ENCODE measurements around the gene PRSS50.
"Not testable (repeated sequence)": the region's sequence is repeated elsewhere in the genome, so short reads cannot be mapped to it uniquely, and the experiment has no call there.

Gene PRSS50

DNA sequence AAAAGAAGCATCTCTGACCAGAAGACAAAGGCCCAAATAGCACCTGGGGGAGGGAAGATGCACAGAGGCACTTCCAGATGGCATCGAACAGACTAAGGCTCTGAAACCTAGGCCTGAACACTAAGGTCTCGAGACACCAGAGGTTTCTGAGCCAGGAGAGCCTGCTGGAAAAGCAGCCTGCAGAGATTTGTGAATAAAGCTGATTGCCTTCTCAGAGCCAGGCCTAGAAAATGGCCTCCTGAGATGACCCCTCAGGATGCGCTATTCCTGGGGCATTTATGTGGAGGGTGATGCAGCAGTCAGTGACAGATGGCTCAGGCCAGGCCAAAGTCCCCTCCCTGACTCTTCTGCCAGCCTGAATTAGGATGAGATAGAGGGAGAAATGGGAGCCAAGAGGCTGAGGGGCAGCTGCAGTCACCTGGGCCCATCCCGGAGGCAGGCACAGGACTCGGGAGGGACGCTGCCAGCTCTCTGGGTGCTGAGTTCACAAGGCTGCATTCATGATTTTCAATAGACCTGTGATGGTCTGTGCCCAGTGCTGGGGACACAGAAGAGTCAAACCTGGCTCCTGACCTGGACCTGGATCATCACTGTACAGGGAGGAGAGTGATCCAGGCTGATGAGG lies 6.9 kb downstream of the PRSS50 start:
- Histone ChIP-seq H3K4me1 (ENCODE audit: control insufficient read depth, insufficient read depth, low read length) (no peaks in the 10 kb centered on the region), H3K4me3 (ENCODE audit: low read length) (no peak overlapping the region), H3K27ac (ENCODE audit: low read depth, low read length) (no peak overlapping the region), H3K9ac (ENCODE audit: low read length) (no peak overlapping the region), H3K36me3 (ENCODE audit: control insufficient read depth, insufficient read depth, low read length) (no peaks in the 10 kb centered on the region), H3K27me3 (ENCODE audit: control insufficient read depth, insufficient read depth, low read length) (no peaks in the 10 kb centered on the region)

DNA sequence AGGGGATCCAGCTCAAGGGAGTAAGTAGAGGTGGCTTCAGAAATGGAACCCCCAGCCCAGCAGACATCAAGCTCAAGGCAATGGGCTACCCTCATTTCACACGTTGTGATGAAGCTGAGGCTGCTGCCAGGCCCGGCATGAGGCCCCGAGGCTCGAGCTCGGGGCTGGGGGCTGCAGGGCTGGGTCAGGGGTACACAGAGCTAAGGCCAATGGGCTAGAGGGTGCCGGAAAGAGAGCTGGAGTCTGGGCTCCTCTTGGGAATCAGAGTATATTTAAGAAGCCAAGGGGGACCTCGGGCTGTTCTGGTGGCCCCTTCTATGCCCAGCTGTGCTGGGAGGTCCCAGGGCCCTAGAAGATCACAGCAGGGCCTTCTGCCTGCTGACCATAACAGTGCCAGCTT lies 7.4 kb downstream of the PRSS50 start:
- Histone ChIP-seq H3K27me3 (ENCODE audit: control insufficient read depth, insufficient read depth, low read length) (no peaks in the 10 kb centered on the region), H3K27ac (ENCODE audit: low read depth, low read length) (no peak overlapping the region), H3K4me1 (ENCODE audit: control insufficient read depth, insufficient read depth, low read length) (no peaks in the 10 kb centered on the region), H3K4me3 (ENCODE audit: low read length) (no peak overlapping the region), H3K36me3 (ENCODE audit: control insufficient read depth, insufficient read depth, low read length) (no peaks in the 10 kb centered on the region), H3K9ac (ENCODE audit: low read length) (no peak overlapping the region)

DNA sequence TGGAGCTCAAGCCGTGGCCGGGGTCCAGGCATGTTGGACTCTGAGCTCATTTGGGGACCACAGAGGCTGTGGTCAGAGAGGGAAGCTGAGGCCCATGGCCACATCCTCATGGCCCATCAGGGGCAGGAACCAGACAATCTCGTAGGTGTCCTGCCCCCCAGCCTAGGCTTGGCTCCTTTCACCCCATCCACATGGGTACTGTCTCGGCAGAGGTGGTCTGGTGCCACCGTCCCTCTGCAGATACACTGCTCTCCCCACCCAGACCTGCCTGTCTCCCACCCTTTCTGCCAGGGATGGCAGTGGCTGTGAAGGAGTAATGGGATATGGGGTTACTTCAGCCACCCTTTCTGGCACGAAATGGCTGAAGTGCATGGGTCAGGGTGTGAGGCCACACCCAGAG lies 7.9 kb downstream of the PRSS50 start:
- no peak overlapping the region for H3K27ac ChIP-seq (ENCODE audit: low read depth, low read length)
- H3K4me1 ChIP-seq (ENCODE audit: control insufficient read depth, insufficient read depth, low read length) = no peaks in the 10 kb centered on the region
- no peaks in the 10 kb centered on the region for H3K36me3 ChIP-seq (ENCODE audit: control insufficient read depth, insufficient read depth, low read length)
- H3K27me3 ChIP-seq (ENCODE audit: control insufficient read depth, insufficient read depth, low read length) = no peaks in the 10 kb centered on the region
- H3K9ac ChIP-seq (ENCODE audit: low read length) = no peak overlapping the region
- no peak overlapping the region for H3K4me3 ChIP-seq (ENCODE audit: low read length)

DNA sequence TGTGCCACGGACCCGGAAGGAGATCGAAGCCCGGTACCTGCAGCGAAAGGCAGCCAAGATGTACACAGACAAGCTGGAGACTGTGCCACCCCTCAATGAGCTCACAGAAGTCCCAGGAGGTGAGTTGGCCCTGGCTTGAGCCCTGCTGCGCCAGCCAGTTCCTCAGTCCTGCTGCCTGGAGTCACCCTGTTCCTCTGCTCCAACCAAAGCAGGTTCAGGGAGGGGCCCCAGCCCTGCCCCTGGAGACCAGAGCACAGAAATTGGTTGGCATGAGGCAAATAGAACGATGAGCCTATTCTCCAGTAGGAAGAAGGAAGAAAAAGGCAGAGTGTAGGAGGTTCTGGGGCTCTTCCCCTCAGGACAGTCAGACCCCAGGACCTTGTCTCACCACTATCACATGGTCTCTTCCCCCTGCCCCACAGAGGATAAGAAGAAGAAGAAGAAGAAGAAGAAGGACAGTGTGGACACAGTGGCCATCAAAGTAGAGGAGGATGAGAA lies 8.5 kb downstream of the PRSS50 start:
- no peak overlapping the region for H3K4me3 ChIP-seq (ENCODE audit: low read length)
- no peaks in the 10 kb centered on the region for H3K36me3 ChIP-seq (ENCODE audit: control insufficient read depth, insufficient read depth, low read length)
- H3K27ac ChIP-seq (ENCODE audit: low read depth, low read length) = no peak overlapping the region
- no peaks in the 10 kb centered on the region for H3K27me3 ChIP-seq (ENCODE audit: control insufficient read depth, insufficient read depth, low read length)
- no peak overlapping the region for H3K9ac ChIP-seq (ENCODE audit: low read length)
- H3K4me1 ChIP-seq (ENCODE audit: control insufficient read depth, insufficient read depth, low read length) = no peaks in the 10 kb centered on the region

DNA sequence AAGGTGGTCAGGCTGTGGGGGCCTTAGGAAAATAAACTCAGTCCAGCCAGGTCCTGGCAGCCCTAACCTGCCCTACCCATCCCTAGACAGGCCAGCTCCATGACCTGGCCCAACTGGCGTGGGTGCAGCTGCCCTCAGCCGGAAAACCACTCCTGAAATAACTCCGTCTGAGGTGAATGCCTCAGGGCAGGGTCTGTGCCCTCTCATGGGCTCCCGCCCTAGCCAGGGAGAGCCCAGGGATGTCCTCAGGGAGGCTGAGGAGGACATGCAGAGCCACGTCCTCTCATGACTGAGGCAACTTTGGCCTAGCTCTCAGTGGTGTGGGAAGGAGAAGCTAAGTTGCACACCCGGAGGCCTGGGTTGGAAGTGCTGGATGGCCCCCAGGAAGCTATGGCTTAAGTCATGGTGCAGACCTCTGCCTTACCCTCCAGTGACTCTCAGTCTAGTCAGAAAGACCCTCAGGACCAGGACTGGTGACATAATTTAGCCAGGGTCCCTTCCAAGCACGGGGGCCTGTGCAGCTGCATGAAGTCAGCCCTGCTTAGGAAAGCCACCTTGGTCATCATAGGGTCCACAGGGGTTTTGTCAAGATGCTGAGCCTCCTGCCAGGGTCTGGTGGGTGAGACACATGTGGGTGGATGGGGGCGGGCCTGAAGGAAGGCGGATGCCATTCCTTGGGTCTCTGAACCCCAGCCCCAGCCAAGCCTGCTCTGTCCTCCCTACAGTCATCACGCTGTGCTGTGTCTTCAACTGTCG lies 9.1 kb downstream of the PRSS50 start:
- H3K9ac ChIP-seq (ENCODE audit: low read length) = no peak overlapping the region
- H3K27me3 ChIP-seq (ENCODE audit: control insufficient read depth, insufficient read depth, low read length) = no peaks in the 10 kb centered on the region
- H3K36me3 ChIP-seq (ENCODE audit: control insufficient read depth, insufficient read depth, low read length) = no peaks in the 10 kb centered on the region
- no peaks in the 10 kb centered on the region for H3K4me1 ChIP-seq (ENCODE audit: control insufficient read depth, insufficient read depth, low read length)
- H3K4me3 ChIP-seq (ENCODE audit: low read length) = no peak overlapping the region
- no peak overlapping the region for H3K27ac ChIP-seq (ENCODE audit: low read depth, low read length)

DNA sequence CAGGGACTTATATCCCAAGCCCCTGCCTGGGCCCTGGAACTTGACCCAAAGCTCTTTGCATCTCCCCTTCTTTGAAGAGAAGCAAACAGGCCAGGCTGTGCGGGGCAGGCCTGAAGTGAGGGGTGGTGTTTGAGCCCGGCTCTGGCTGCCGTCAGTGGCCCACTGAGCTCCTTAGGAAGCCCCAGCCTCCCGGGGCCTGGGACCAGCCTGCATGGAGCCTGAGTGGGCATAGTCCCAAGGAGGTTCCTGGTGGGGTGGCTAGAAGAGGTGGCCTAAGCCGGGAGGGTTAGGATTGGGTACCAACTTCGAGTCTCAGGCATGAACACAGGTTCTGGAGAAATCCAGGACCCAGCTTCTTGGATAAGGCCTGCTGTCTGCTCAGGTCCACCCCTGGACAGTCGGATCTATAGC lies 10.1 kb downstream of the PRSS50 start:
- H3K27me3 ChIP-seq (ENCODE audit: control insufficient read depth, insufficient read depth, low read length) = no peaks in the 10 kb centered on the region
- H3K4me3 ChIP-seq (ENCODE audit: low read length) = no peak overlapping the region
- H3K9ac ChIP-seq (ENCODE audit: low read length) = no peak overlapping the region
- no peaks in the 10 kb centered on the region for H3K36me3 ChIP-seq (ENCODE audit: control insufficient read depth, insufficient read depth, low read length)
- no peak overlapping the region for H3K27ac ChIP-seq (ENCODE audit: low read depth, low read length)
- H3K4me1 ChIP-seq (ENCODE audit: control insufficient read depth, insufficient read depth, low read length) = no peaks in the 10 kb centered on the region

DNA sequence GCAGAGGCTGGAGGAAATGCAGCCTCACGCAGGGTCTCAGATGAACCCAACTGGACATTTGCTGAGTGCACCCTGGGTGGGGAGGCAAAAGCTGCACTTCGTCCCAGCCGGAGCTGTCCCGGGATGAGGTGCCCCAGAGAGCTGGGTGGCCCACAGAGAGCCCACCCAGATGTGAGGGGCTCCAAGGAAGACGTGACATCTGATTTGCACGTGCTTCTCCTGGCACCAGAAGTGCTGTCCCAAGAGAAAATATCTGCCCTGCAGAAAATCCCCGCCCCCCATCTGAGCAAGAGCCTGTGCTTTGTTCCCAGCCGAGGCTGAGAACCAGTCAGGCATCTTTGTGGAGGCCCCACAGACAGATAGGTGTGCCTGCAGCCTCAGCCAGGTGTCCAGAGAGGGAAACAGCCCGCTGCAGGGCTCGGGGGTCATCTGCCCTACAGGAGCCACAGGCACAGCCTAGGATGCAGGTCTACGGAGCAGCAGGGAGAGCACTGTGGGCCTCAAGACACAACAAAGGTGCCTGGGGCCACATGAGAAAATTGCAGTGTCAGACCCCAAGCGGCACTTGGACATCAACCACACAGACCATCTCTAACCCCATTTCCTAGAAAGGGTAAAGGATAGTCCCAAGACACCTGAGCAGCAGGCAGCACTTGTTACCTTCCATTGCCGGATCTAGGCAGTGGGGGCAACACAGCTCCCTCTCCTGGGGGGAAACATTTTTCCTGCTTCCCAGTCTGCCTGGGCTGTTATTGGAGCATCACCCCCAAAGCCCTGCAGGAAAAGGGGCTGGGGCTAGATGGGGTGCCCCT lies 10.7 kb downstream of the PRSS50 start:
- Histone ChIP-seq H3K4me3 (ENCODE audit: low read length) (no peak overlapping the region), H3K27ac (ENCODE audit: low read depth, low read length) (no peak overlapping the region), H3K4me1 (ENCODE audit: control insufficient read depth, insufficient read depth, low read length) (no peaks in the 10 kb centered on the region), H3K27me3 (ENCODE audit: control insufficient read depth, insufficient read depth, low read length) (peaks cover 4% of the 10 kb centered on the region), H3K36me3 (ENCODE audit: control insufficient read depth, insufficient read depth, low read length) (no peaks in the 10 kb centered on the region), H3K9ac (ENCODE audit: low read length) (no peak overlapping the region)

DNA sequence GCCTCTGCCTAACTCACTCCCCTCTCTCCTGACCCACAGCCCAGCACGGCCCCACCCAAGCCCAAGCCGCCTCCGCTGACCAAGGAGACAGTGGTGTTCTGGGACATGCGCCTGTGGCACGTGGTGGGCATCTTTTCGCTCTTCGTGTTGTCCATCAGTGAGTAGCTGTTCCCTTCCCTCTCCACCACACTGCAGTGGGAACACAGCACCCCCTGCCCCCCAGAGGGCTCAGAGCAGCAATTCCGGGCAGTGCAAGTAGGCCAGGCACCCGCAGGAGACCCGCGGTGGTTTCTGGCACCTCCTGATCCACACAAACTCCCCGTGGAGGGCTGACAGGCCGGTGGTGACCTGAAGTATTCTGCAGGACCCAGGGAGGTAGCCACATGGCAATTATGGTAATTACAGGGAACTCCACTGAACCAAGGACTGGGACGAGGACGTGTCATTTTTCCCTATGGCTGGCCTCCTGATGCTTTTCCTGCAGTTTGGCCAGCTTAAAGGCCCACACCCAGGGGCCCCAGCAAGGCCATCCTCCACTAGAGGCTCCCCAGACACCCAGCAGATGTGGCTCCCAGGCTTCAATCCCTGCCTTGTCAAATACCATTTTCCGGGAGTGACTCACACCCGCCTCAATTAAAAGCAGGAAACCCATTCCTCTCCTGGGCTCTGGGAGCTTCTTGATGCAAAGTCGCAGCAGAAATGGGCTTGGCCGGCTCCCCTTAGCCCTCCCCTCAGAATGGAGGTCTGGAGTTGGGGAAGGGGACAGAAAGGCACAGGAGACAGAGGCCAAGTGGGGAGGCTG lies 11.7 kb downstream of the PRSS50 start:
- Histone ChIP-seq H3K4me1 (ENCODE audit: control insufficient read depth, insufficient read depth, low read length) (peaks cover 5% of the 10 kb centered on the region), H3K4me3 (ENCODE audit: low read length) (no peak overlapping the region), H3K27me3 (ENCODE audit: control insufficient read depth, insufficient read depth, low read length) (peaks cover 10% of the 10 kb centered on the region), H3K27ac (ENCODE audit: low read depth, low read length) (no peak overlapping the region), H3K36me3 (ENCODE audit: control insufficient read depth, insufficient read depth, low read length) (no peaks in the 10 kb centered on the region), H3K9ac (ENCODE audit: low read length) (no peak overlapping the region)

DNA sequence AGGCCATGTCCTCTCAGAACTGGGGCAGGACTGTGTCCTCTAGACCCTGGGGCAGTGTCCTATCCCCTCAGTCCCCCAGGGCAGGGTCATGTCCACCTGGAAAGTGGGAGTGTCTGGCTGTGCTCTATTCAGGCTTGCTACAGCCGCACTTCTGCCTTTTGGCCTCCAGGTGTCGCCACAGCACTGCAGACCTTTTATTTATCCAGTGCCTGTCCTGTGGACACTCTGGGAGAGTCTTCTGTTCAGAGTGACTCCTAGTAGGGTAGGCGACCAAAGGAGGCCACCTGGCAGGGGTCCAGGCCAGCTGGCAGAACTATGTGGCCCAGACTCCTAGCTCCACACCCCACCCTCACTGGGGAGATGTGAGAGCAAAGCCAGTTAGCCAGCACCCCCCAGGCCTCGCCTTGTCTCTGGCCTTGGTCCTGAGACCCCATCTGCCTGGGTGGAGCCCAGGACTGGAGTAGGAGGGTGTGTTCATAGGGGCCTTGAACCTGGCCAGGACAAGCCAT lies 12.6 kb downstream of the PRSS50 start:
- H3K9ac ChIP-seq (ENCODE audit: low read length) = no peak overlapping the region
- peaks cover 13% of the 10 kb centered on the region for H3K27me3 ChIP-seq (ENCODE audit: control insufficient read depth, insufficient read depth, low read length)
- no peaks in the 10 kb centered on the region for H3K36me3 ChIP-seq (ENCODE audit: control insufficient read depth, insufficient read depth, low read length)

DNA sequence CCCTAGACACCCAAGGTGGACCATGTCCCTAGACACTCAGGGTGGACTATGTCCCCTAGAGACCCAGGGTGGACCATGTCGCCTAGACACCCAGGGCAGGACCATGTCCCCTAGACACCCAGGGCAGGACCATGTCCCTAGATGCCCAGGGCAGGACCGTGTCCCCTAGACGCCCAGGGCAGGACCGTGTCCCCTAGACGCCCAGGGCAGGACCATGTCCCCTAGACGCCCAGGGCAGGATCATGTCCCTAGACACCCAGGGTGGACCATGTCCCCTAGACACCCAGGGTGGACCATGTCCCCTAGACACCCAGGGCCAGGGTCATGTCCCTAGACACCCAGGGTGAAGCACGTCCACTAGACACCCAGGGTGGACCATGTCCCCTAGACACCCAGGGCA lies 13.3 kb downstream of the PRSS50 start:
- H3K9ac ChIP-seq (ENCODE audit: low read length); H3K4me1 ChIP-seq (ENCODE audit: control insufficient read depth, insufficient read depth, low read length); H3K27ac ChIP-seq (ENCODE audit: low read depth, low read length); H3K36me3 ChIP-seq (ENCODE audit: control insufficient read depth, insufficient read depth, low read length); H3K4me3 ChIP-seq (ENCODE audit: low read length): not testable (repeated sequence)
- H3K27me3 ChIP-seq (ENCODE audit: control insufficient read depth, insufficient read depth, low read length) = peaks cover 13% of the 10 kb centered on the region

More for the DNA sequence above, 12.6 kb downstream of the PRSS50 start:
- H3K4me3 ChIP-seq (ENCODE audit: low read length) = no peak overlapping the region
- H3K27ac ChIP-seq (ENCODE audit: low read depth, low read length) = no peak overlapping the region
- peaks cover 5% of the 10 kb centered on the region for H3K4me1 ChIP-seq (ENCODE audit: control insufficient read depth, insufficient read depth, low read length)

DNA sequence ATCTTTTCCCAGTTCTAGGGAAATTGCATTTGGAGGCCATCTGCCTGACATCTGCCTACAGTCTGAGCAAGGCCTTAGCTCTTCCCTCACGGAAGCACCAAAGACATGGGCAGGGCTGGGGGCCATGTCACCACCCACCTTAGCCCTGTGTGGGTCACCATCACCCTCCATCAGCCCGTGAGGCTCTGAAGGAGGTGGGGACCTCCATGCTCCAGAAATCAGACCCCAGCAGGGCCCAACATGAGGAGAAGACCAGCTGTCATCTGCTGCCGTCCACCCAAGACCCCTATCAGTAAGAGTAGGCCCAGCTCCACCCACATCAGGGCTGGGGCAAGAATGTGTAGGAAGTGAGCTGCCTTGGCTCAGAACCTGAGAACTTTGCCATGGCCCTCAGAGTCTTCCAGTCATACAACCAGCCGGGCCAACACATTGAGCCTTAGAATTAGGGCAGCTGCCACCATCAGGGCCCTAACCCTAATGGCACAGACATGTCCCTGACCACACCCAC lies 14.6 kb downstream of the PRSS50 start:
- Histone ChIP-seq H3K4me1 (ENCODE audit: control insufficient read depth, insufficient read depth, low read length) (peaks cover 5% of the 10 kb centered on the region), H3K36me3 (ENCODE audit: control insufficient read depth, insufficient read depth, low read length) (no peaks in the 10 kb centered on the region), H3K4me3 (ENCODE audit: low read length) (no peak overlapping the region), H3K27me3 (ENCODE audit: control insufficient read depth, insufficient read depth, low read length) (peaks cover 13% of the 10 kb centered on the region), H3K27ac (ENCODE audit: low read depth, low read length) (no peak overlapping the region), H3K9ac (ENCODE audit: low read length) (no peak overlapping the region)

Measured in rectal smooth muscle tissue (tissue), 1 donor.